Ecto neural progenitor cell (in vitro differentiated cells): Measurements from ENCODE around the gene JKAMP.

Experiments
- DNase-seq: peaks from one replicate; pipeline ENCODE4 v3.0.0-alpha.2; 2018; ENCODE audit warnings: low spot score

Gene JKAMP

GRCh38 chr14:59481407-59481806, 2.9 kb upstream of the JKAMP start:
- DNase-seq, result no peak

GRCh38 chr14:59481871-59482540, 2.3 kb upstream of the JKAMP start:
- DNase-seq, result no peak

- no peak for DNase-seq
Observed at GRCh38 chr14:59482541-59483331, 1.6 kb upstream of the JKAMP start.

- no peak for DNase-seq
Observed at GRCh38 chr14:59483363-59483762, 954 bp upstream of the JKAMP start.

- DNase-seq, result no peak
Observed at GRCh38 chr14:59484639-59485175, 390 bp downstream of the JKAMP start.

GRCh38 chr14:59490756-59491155, 6.4 kb downstream of the JKAMP start:
- no peak for DNase-seq

GRCh38 chr14:59492384-59492783, 8.1 kb downstream of the JKAMP start:
- no peak for DNase-seq

- no peak for DNase-seq
Observed at GRCh38 chr14:59500732-59501131, 16.4 kb downstream of the JKAMP start.

- DNase-seq, result no peak
Observed at GRCh38 chr14:59503256-59503655, 18.9 kb downstream of the JKAMP start.

GRCh38 chr14:59507063-59507751, 22.9 kb downstream of the JKAMP start:
- DNase-seq, result peak; percentile 79

- no peak for DNase-seq
Observed at GRCh38 chr14:59507752-59508103, 23.4 kb downstream of the JKAMP start.

GRCh38 chr14:59509101-59509500, 24.8 kb downstream of the JKAMP start:
- DNase-seq, result no peak

GRCh38 chr14:59510001-59510400, 25.7 kb downstream of the JKAMP start:
- no peak for DNase-seq

GRCh38 chr14:59510966-59511365, 26.6 kb downstream of the JKAMP start:
- no peak for DNase-seq

- DNase-seq, result peak; percentile 73
Observed at GRCh38 chr14:59511916-59512575, 27.7 kb downstream of the JKAMP start.

- DNase-seq, result no peak
Observed at GRCh38 chr14:59520224-59520623, 35.9 kb downstream of the JKAMP start.

- DNase-seq, result no peak
Observed at GRCh38 chr14:59529189-59529588, 44.9 kb downstream of the JKAMP start.

GRCh38 chr14:59530349-59530748, 46.0 kb downstream of the JKAMP start:
- no peak for DNase-seq

GRCh38 chr14:59532419-59532818, 48.1 kb downstream of the JKAMP start:
- no peak for DNase-seq

GRCh38 chr14:59534361-59534987, 50.2 kb downstream of the JKAMP start:
- DNase-seq, result no peak

- no peak for DNase-seq
Observed at GRCh38 chr14:59537476-59537875, 53.2 kb downstream of the JKAMP start.

- DNase-seq, result no peak
Observed at GRCh38 chr14:59538936-59539335, 54.6 kb downstream of the JKAMP start.
